Upper lobe of left lung (tissue), 6 donors: ENCODE data around the gene AGMO. TPM values are rescaled to one million over a fixed set of nuclear protein-coding genes. Genes with fewer than 3 reads are reported as not detected.

ENCODE experiments used
- ATAC-seq, 2 donors: fragments of 200-7000 bp; cut with Tn5 transposase; one replicate each; pipeline ENCODE4 v1.9.1; 2022; ENCODE audit warnings: mild to moderate bottlenecking in 2 of 2, moderate library complexity in 2 of 2; ENCODE audit not compliant: low FRiP score in 2 of 2
- DNase-seq, 2 donors: peaks; one replicate each; pipeline ENCODE4 v3.0.0-alpha.2; 2019 to 2020
- H3K27ac ChIP-seq, 4 donors: fragments of 200-600 bp; sonication (generic); one replicate each; pipeline ENCODE4 v1.5.1; 2016 to 2019
- H3K27me3 ChIP-seq, 4 donors: fragments of 200-600 bp; sonication (generic); one replicate each; pipeline ENCODE4 v1.5.1; 2017 to 2019
- H3K36me3 ChIP-seq, 4 donors: fragments of 200-600 bp; sonication (generic); one replicate each; pipeline ENCODE4 v1.5.1; 2016 to 2019
- H3K4me1 ChIP-seq, 4 donors: fragments of 200-600 bp; sonication (generic); one replicate each; pipeline ENCODE4 v1.5.1; 2018 to 2019
- H3K4me3 ChIP-seq, 4 donors: fragments of 200-600 bp; sonication (generic); one replicate each; pipeline ENCODE4 v1.5.1; 2017 to 2019; ENCODE audit warnings: mild to moderate bottlenecking in 2 of 4, moderate library complexity in 1 of 4
- H3K9me3 ChIP-seq, 4 donors: fragments of 200-600 bp; sonication (generic); one replicate each; pipeline ENCODE4 v1.5.1; 2018 to 2019
- EP300 ChIP-seq, 4 donors: sonication (generic); formaldehyde crosslinking; IDR thresholded peaks; one replicate each; pipeline ENCODE4 v1.5.1; 2017; ENCODE audit warnings: antibody characterized with exemption in 4 of 4, control low read depth in 2 of 4
- POLR2A ChIP-seq, 4 donors: fragments of 450-650 bp; IDR thresholded peaks; one replicate each; pipeline ENCODE4 v1.5.1; 2016 to 2017; ENCODE audit warnings: antibody characterized with exemption in 4 of 4, mild to moderate bottlenecking in 2 of 4
- POLR2AphosphoS5 ChIP-seq, 2 donors: sonication (generic); formaldehyde crosslinking; IDR thresholded peaks; one replicate each; pipeline ENCODE4 v1.5.1; 2017; ENCODE audit warnings: antibody characterized with exemption in 2 of 2
- WGBS, 2 donors: methylation state at CpG; one replicate each; pipeline ENCODE4 v1.1.5; 2017 to 2018; 5-methylcytosine and 5-hydroxymethylcytosine counted together
- total RNA-seq, 6 donors: library from RNA; depleted of rRNA in 4 of 6; stranded (reverse); fragments of >200 nt in 4 of 6; gene quantifications; one replicate each; pipeline versions ENCODE4 v1.1.0 to v1.2.1, GENCODE V29; 2016 to 2021
- TF ChIP-seq, protein P1 (sequence below), 6 experiments: fragments of 450-650 bp in 4 of 6; fragments of 200-600 bp in 2 of 6; sonication (generic) in 2 of 6; IDR thresholded peaks; one replicate each; pipeline ENCODE4 v1.5.1; 2016 to 2019; ENCODE audit warnings: antibody characterized with exemption in 6 of 6
- donor health status: DM: no; HTN: no; CAD: no; lungs with moderate emphysema.
- donor health status: DM: no; HTN: yes; CAD: no; lungs with severe emphysema.

Gene AGMO
- total RNA-seq, 6 donors from 2014 or later: 0.17 to 3.0 (median 0.20) TPM; not detected in 3

- ATAC-seq: no peak
- Histone ChIP-seq H3K27me3 (no peaks in the 10 kb centered on the region), H3K4me3 (no peak overlapping the region), H3K36me3 (no peaks in the 10 kb centered on the region), H3K27ac (no peak overlapping the region), H3K4me1 (no peaks in the 10 kb centered on the region), H3K9me3 (no peaks in the 10 kb centered on the region)
- WGBS, 2 donors: 21 to 37% methylated on average over 4 of the region's 4 CpGs
- DNase-seq: no peak
- TF ChIP-seq POLR2A (IDR thresholded peaks at IDR 0.05): no peak
These were observed 46.6 kb downstream of the AGMO start for GRCh38 chr7:15515252-15515651.

DNA sequence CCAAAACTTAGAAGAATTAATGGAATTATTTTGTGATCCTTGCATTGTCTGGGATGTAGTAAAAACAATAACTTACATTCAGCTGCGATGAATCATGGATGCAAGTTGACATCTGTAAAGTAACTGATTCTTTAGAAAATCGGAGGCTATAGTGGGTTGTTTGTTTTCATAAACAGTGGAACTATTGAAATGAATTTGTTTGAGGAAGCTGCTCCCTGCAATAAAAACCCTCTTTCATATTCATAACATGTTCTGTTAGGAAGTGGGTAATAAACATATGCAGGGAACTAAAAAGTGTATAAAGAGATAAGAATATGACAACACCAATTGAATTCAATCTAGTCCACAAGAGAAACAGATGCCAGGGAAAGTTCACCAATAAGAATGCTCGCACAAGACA lies 53.6 kb downstream of the AGMO start:
- TF ChIP-seq EP300 (IDR thresholded peaks at IDR 0.05) (no peak), POLR2A (IDR thresholded peaks at IDR 0.05) (no peak), POLR2AphosphoS5 (IDR thresholded peaks at IDR 0.05) (no peak)
- TF ChIP-seq, protein P1, sequence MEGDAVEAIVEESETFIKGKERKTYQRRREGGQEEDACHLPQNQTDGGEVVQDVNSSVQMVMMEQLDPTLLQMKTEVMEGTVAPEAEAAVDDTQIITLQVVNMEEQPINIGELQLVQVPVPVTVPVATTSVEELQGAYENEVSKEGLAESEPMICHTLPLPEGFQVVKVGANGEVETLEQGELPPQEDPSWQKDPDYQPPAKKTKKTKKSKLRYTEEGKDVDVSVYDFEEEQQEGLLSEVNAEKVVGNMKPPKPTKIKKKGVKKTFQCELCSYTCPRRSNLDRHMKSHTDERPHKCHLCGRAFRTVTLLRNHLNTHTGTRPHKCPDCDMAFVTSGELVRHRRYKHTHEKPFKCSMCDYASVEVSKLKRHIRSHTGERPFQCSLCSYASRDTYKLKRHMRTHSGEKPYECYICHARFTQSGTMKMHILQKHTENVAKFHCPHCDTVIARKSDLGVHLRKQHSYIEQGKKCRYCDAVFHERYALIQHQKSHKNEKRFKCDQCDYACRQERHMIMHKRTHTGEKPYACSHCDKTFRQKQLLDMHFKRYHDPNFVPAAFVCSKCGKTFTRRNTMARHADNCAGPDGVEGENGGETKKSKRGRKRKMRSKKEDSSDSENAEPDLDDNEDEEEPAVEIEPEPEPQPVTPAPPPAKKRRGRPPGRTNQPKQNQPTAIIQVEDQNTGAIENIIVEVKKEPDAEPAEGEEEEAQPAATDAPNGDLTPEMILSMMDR (IDR thresholded peaks at IDR 0.05): no peak
- H3K36me3 ChIP-seq: no peaks in the 10 kb centered on the region
- no peaks in the 10 kb centered on the region for H3K27me3 ChIP-seq
- H3K27ac ChIP-seq: no peak overlapping the region
- DNase-seq (no peak), ATAC-seq (no peak)
- WGBS, 2 donors: 56 to 62% methylated on average over 3 of the region's 3 CpGs
- no peaks in the 10 kb centered on the region for H3K4me1 ChIP-seq
- no peaks in the 10 kb centered on the region for H3K9me3 ChIP-seq
- no peak overlapping the region for H3K4me3 ChIP-seq

DNA sequence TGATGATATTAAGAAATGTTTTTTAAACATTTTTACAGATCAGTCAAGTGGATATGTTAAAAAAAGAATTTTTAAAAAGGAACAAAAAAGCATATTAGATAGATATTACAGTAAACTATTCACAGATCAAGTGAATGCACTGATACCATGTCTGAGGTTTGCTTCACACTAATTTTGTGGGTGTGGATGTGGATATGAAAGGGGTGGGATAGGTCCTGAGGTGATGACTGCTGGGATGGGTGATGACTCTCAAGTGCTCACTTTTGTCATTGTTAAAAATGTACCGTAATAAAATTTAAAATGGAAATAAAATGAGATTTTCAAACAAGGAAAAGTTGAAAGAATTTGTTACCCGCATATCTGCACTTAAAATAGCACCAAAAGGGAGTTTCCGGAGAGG lies 54.1 kb downstream of the AGMO start:
- TF ChIP-seq, protein P1 (IDR thresholded peaks at IDR 0.05): no peak
- TF ChIP-seq EP300 (IDR thresholded peaks at IDR 0.05) (no peak), POLR2A (IDR thresholded peaks at IDR 0.05) (no peak), POLR2AphosphoS5 (IDR thresholded peaks at IDR 0.05) (no peak)
- Histone ChIP-seq H3K4me3 (no peak overlapping the region), H3K9me3 (no peaks in the 10 kb centered on the region), H3K4me1 (no peaks in the 10 kb centered on the region), H3K27ac (no peak overlapping the region), H3K36me3 (no peaks in the 10 kb centered on the region), H3K27me3 (no peaks in the 10 kb centered on the region)
- ATAC-seq: no peak
- DNase-seq: no peak
- 86 to 87% methylated on average over 3 of the region's 3 CpGs for WGBS, 2 donors

DNA sequence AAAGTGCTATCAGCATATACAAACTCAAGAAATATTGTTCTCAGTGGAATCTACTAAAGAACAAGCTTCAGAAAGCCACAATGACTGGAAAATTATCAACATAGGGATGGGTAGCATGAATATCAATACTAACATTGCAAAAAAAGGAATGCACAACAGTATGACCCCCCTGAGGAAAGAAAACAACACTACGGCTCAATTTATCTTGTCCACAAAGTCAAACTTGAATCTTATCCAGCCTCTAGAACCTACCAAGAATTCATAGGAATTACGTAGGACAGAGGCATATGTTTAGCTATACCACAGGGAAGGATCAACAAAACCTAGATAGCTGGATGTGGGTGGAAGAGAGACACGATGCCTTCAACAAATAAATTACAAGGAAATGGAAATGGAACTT lies 54.6 kb downstream of the AGMO start:
- H3K4me1 ChIP-seq: no peaks in the 10 kb centered on the region
- ATAC-seq: no peak
- no peak for TF ChIP-seq POLR2A (IDR thresholded peaks at IDR 0.05)
- TF ChIP-seq EP300 (IDR thresholded peaks at IDR 0.05): no peak
- TF ChIP-seq, protein P1 (IDR thresholded peaks at IDR 0.05): no peak
- no peak for TF ChIP-seq POLR2AphosphoS5 (IDR thresholded peaks at IDR 0.05)

DNA sequence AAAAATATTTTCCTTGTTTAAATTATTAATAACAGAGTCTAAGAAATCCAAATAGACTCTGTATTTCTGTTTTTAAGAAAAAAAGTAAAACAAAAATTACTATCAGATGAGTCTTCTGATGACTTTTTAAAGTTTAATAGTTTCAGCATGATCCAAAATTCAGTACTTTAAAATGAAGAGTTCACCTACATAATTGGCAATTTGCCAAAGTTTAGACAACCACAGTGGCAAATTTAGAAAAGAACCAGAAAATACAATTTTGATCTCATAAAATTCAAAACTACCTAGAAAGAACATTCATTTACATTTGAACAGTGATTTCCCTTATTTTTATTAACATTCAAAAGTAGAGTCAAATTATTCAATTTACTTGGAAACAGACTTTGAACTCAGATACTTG lies 56.1 kb downstream of the AGMO start:
- Histone ChIP-seq H3K4me1 (no peaks in the 10 kb centered on the region), H3K27me3 (no peaks in the 10 kb centered on the region), H3K9me3 (no peaks in the 10 kb centered on the region), H3K36me3 (no peaks in the 10 kb centered on the region), H3K4me3 (no peak overlapping the region), H3K27ac (no peak overlapping the region)
- ATAC-seq (no peak), DNase-seq (no peak)
- TF ChIP-seq, protein P1 (IDR thresholded peaks at IDR 0.05): no peak
- TF ChIP-seq POLR2AphosphoS5 (IDR thresholded peaks at IDR 0.05): no peak

More for the DNA sequence above, 54.6 kb downstream of the AGMO start:
- Histone ChIP-seq H3K4me3 (no peak overlapping the region), H3K27me3 (no peaks in the 10 kb centered on the region), H3K36me3 (no peaks in the 10 kb centered on the region), H3K9me3 (no peaks in the 10 kb centered on the region), H3K27ac (no peak overlapping the region)
- DNase-seq: no peak
- WGBS, 2 donors: 80 to 82% methylated on average over 3 of the region's 3 CpGs
